Muscle of leg (tissue), 16 donors: Measurements from ENCODE around the gene LIN7A. TPM values are rescaled to one million over a fixed set of nuclear protein-coding genes. Genes with fewer than 3 reads are reported as not detected.

ENCODE experiments used
- DNase-seq: peaks from one replicate; pipeline ENCODE4 v3.0.0; 2013
- H3K27ac ChIP-seq: one replicate; pipeline ENCODE4 v1.5.1; 2013; ENCODE audit warnings: mild to moderate bottlenecking, low read length, control low read depth
- H3K27me3 ChIP-seq: one replicate; pipeline ENCODE4 v1.6.1; 2013; ENCODE audit warnings: low read length; ENCODE audit not compliant: control insufficient read depth, insufficient read depth
- H3K36me3 ChIP-seq: one replicate; pipeline ENCODE4 v1.6.1; 2013; ENCODE audit warnings: low read length; ENCODE audit not compliant: control insufficient read depth, insufficient read depth
- H3K4me1 ChIP-seq: one replicate; pipeline ENCODE4 v1.6.1; 2013; ENCODE audit warnings: low read length; ENCODE audit not compliant: control insufficient read depth, insufficient read depth
- H3K4me3 ChIP-seq: one replicate; pipeline ENCODE4 v1.5.1; 2013; ENCODE audit warnings: low read length, control low read depth
- H3K9me3 ChIP-seq: replicated peaks from 2 replicates; pipeline ENCODE4 v1.6.1; 2013; ENCODE audit warnings: low read depth, low read length; ENCODE audit not compliant: control insufficient read depth
- WGBS: methylation state at CpG from one replicate; pipeline ENCODE4 v1.1.5; 2013; ENCODE audit warnings: missing lambda C conversion rate; ENCODE audit not compliant: insufficient coverage; 5-methylcytosine and 5-hydroxymethylcytosine counted together
- long read RNA-seq, 11 donors: transcript quantifications; one replicate each; lab custom pipeline, GENCODE V29; 2026
- polyA plus RNA-seq, 8 donors: library from polyadenylated mRNA; unstranded; fragments of 120-200 nt; gene quantifications; one replicate each; pipeline versions ENCODE4 v1.2.1 to v1.2.3, GENCODE V29; 2013; ENCODE audit warnings: inconsistent platforms in 1 of 8, low replicate concordance in 1 of 8; ENCODE audit not compliant: insufficient read length in 8 of 8, insufficient read depth in 1 of 8
- total RNA-seq: library from RNA; stranded (reverse); fragments of 120-200 nt; gene quantifications from one replicate; pipeline ENCODE4 v1.2.4, GENCODE V29; 2013

Gene LIN7A
- 3.1 TPM for total RNA-seq
- polyA plus RNA-seq: 1 to 10 TPM; 2.3 to 4.0 (median 2.5) TPM
- long read RNA-seq, donor 1, partial matches to known transcripts: 0 of 1 reads
- long read RNA-seq, donor 1, other reads (novel, unspliced or antisense): 0 of 1 reads
- long read RNA-seq, donor 2, full-length matches to known transcripts: 1 of 1 reads
- long read RNA-seq, donor 2, partial matches to known transcripts: 0 of 1 reads
- long read RNA-seq, donor 2, other reads (novel, unspliced or antisense): 0 of 1 reads
- long read RNA-seq, donor 3, full-length matches to known transcripts: 1 of 1 reads
- long read RNA-seq, donor 3, partial matches to known transcripts: 0 of 1 reads
- long read RNA-seq, donor 3, other reads (novel, unspliced or antisense): 0 of 1 reads
- long read RNA-seq, donor 4: 0 reads
- long read RNA-seq, donor 5, full-length matches to known transcripts: 1 of 1 reads
- long read RNA-seq, donor 5, partial matches to known transcripts: 0 of 1 reads
- long read RNA-seq, donor 5, other reads (novel, unspliced or antisense): 0 of 1 reads
- long read RNA-seq, donor 6, full-length matches to known transcripts: 2 of 2 reads
- long read RNA-seq, donor 6, partial matches to known transcripts: 0 of 2 reads
- long read RNA-seq, donor 6, other reads (novel, unspliced or antisense): 0 of 2 reads
- long read RNA-seq, donor 7, partial matches to known transcripts: 0 of 1 reads
- long read RNA-seq, donor 7, other reads (novel, unspliced or antisense): 0 of 1 reads
- long read RNA-seq, donor 8, full-length matches to known transcripts: 2 of 2 reads
- long read RNA-seq, donor 8, partial matches to known transcripts: 0 of 2 reads
- long read RNA-seq, donor 8, other reads (novel, unspliced or antisense): 0 of 2 reads
- long read RNA-seq, donor 9, full-length matches to known transcripts: 1 of 1 reads
- long read RNA-seq, donor 9, partial matches to known transcripts: 0 of 1 reads
- long read RNA-seq, donor 9, other reads (novel, unspliced or antisense): 0 of 1 reads
- long read RNA-seq, donor 10, partial matches to known transcripts: 0 of 1 reads
- long read RNA-seq, donor 10, other reads (novel, unspliced or antisense): 0 of 1 reads
- long read RNA-seq, donor 11, full-length matches to known transcripts: 1 of 1 reads
- long read RNA-seq, donor 11, partial matches to known transcripts: 0 of 1 reads
- long read RNA-seq, donor 11, other reads (novel, unspliced or antisense): 0 of 1 reads

DNA sequence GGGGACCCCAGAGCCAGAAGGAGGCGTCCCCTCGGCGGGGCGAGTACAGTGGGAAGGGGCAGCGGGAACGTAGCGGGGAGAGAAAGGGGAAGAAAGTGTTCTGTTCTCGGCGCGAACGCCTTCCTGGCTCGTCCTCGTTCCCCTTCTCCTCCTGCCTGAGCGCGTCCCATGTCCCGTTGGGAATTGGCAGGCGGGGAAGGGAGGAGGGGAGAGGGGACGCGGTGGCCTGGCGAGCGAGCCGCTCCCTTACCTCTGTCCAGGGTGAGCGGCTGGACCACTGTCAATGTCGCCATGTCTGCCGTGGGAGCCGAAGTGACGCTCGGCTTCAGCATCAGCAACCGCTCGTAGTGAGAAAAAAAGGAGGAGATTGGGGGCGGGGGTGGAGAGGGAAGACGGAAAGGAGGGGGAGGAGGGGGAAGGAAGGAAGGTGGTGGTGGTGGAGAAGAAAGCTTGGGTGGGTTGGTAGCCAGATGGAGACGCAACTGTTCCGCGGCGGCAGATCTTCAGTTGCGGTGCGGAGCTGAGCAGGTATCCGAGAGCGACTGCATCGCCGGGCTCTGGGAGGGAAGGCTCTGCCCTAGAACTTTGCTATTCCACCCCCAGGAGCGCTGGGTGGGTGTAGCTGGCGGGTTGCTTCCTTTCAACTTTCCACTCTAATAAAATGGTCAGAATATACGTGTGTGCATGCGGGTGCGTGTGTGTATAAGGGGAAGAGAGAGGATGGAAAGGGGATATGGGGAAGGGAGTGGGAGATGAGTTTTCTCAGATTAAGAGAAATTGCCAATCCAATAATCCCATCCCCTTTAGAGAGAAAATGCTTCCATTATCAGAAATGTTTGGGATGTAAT, at the start of gene LIN7A:
Gene LIN7A, minus strand, starts transcription at position 544 of the 848 bp plus-strand sequence. Its CDS starts 212 bp downstream, at position 332.
- peaks cover 7% of the 10 kb centered on the region for H3K4me1 ChIP-seq
- peak within 1 kb of the TSS; percentile 84 for H3K27ac ChIP-seq
- DNase-seq: peak; percentile 61
- H3K4me3 ChIP-seq: peak within 1 kb of the TSS; percentile 88
- H3K36me3 ChIP-seq: no peaks in the 10 kb centered on the region
- 0% methylated on average over 25 of the region's 47 CpGs for WGBS
- H3K9me3 ChIP-seq: no peaks in the 10 kb centered on the region
- peaks cover 3% of the 10 kb centered on the region for H3K27me3 ChIP-seq

DNA sequence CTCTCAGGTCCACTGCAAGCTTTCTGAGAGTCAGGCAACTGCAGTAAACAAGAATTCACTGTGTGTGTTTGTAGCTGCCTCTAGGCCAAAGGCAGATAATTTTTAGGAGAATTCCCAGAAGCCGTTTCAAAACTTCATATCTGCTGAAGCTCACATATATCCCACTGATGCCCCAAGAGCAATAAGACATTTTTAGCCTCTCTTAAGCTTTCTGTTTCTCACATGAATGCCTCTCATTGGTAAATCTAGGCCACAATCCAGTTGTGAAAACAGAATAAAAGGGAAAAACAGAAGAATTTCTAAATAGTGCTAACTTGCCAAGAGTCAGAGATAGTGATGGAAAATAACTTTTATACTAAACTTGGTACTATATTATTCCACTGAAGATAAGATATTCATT, 48.5 kb upstream of the LIN7A start:
- H3K27ac ChIP-seq: no peak overlapping the region
- no peak overlapping the region for H3K4me3 ChIP-seq
- no CpG with 5 or more reads among the region's 1 CpG for WGBS
- no peaks in the 10 kb centered on the region for H3K4me1 ChIP-seq
- no peaks in the 10 kb centered on the region for H3K36me3 ChIP-seq
- no peaks in the 10 kb centered on the region for H3K9me3 ChIP-seq
- no peaks in the 10 kb centered on the region for H3K27me3 ChIP-seq
- no peak for DNase-seq

DNA sequence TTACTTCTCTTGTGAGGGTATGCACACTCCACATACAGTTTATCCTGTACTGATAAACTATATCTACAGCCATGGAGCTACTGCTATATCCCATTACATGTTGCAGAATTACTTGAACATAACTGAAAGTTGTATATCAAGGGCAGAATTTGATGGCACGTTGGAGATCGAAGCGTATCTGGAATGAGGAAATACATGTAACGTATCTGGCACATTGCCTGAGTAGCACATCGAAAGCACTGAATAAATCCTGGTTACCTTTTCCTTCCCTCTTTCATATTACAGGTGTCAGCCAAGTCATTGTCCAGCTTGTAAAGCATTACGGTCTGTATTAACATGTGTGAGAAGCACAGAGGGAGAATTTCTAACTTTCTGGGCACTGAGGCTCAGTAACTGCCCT, 42.1 kb upstream of the LIN7A start:
- no peak for DNase-seq
- H3K4me3 ChIP-seq: no peak overlapping the region
- no peak overlapping the region for H3K27ac ChIP-seq
- no peaks in the 10 kb centered on the region for H3K36me3 ChIP-seq
- no peaks in the 10 kb centered on the region for H3K9me3 ChIP-seq
- WGBS: no CpG with 5 or more reads among the region's 6 CpGs
- no peaks in the 10 kb centered on the region for H3K4me1 ChIP-seq
- H3K27me3 ChIP-seq: no peaks in the 10 kb centered on the region

- no CpG with 5 or more reads among the region's 3 CpGs for WGBS
- no peaks in the 10 kb centered on the region for H3K27me3 ChIP-seq
- no peak for DNase-seq
- H3K4me1 ChIP-seq: no peaks in the 10 kb centered on the region
- no peaks in the 10 kb centered on the region for H3K9me3 ChIP-seq
- H3K27ac ChIP-seq: no peak overlapping the region
- H3K36me3 ChIP-seq: no peaks in the 10 kb centered on the region
- no peak overlapping the region for H3K4me3 ChIP-seq
These were observed 41.5 kb upstream of the LIN7A start for GRCh38 chr12:80979251-80979650.

- H3K36me3 ChIP-seq: no peaks in the 10 kb centered on the region
- H3K27ac ChIP-seq: no peak overlapping the region
- H3K27me3 ChIP-seq: no peaks in the 10 kb centered on the region
- no peak for DNase-seq
- no peak overlapping the region for H3K4me3 ChIP-seq
- no peaks in the 10 kb centered on the region for H3K4me1 ChIP-seq
- H3K9me3 ChIP-seq: no peaks in the 10 kb centered on the region
- no CpG with 5 or more reads among the region's 6 CpGs for WGBS
These were observed 39.6 kb upstream of the LIN7A start for GRCh38 chr12:80977346-80977745.

- Histone ChIP-seq H3K9me3 (no peaks in the 10 kb centered on the region), H3K36me3 (no peaks in the 10 kb centered on the region), H3K27ac (no peak overlapping the region), H3K4me1 (no peaks in the 10 kb centered on the region), H3K4me3 (no peak overlapping the region), H3K27me3 (no peaks in the 10 kb centered on the region)
- no peak for DNase-seq
These were observed 30.6 kb upstream of the LIN7A start for GRCh38 chr12:80968326-80968725.

- no peak for DNase-seq
- Histone ChIP-seq H3K4me1 (no peaks in the 10 kb centered on the region), H3K36me3 (no peaks in the 10 kb centered on the region), H3K27me3 (no peaks in the 10 kb centered on the region), H3K4me3 (no peak overlapping the region), H3K9me3 (no peaks in the 10 kb centered on the region), H3K27ac (no peak overlapping the region)
- no CpG with 5 or more reads among the region's 3 CpGs for WGBS
These were observed 29.8 kb upstream of the LIN7A start for GRCh38 chr12:80967565-80967964.

DNA sequence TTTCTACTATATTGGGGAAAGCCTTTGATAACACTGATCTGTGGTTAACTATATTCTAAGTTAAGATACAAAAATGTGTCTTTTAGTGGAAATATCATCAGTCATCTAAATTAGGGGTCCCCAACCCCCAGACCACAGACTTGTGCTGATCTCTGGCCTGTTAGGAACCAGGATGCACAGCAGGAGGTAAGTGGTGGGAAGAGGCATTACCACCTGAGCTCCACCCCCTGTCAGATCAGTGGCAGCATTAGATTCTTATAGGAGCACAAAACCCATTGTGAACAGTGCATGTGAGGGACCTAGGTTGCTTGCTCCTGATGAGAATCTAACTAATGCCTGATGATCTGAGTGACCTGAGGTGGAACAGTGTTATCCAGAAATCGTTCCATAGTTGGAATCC, 28.3 kb upstream of the LIN7A start:
- no peak overlapping the region for H3K27ac ChIP-seq
- no peaks in the 10 kb centered on the region for H3K36me3 ChIP-seq
- no peaks in the 10 kb centered on the region for H3K4me1 ChIP-seq
- no peak overlapping the region for H3K4me3 ChIP-seq
- H3K27me3 ChIP-seq: no peaks in the 10 kb centered on the region
- no peak for DNase-seq
- no peaks in the 10 kb centered on the region for H3K9me3 ChIP-seq
- no CpG with 5 or more reads among the region's 1 CpG for WGBS

- no peaks in the 10 kb centered on the region for H3K4me1 ChIP-seq
- H3K4me3 ChIP-seq: no peak overlapping the region
- H3K9me3 ChIP-seq: no peaks in the 10 kb centered on the region
- DNase-seq: no peak
- H3K27ac ChIP-seq: no peak overlapping the region
- no peaks in the 10 kb centered on the region for H3K27me3 ChIP-seq
- WGBS: 100% methylated on average over 2 of the region's 5 CpGs
- H3K36me3 ChIP-seq: no peaks in the 10 kb centered on the region
These were observed 20.4 kb upstream of the LIN7A start for GRCh38 chr12:80958162-80958561.
